Activated CD8-positive, alpha-beta T cell treated with anti-CD3 and anti-CD28 coated beads for 36 hours (primary cell): Measurements from ENCODE around the gene RIN3. TPM values are rescaled to one million over a fixed set of nuclear protein-coding genes. Genes with fewer than 3 reads are reported as not detected.

Experiments
- ATAC-seq: fragments of 200-7000 bp; cut with Tn5 transposase; one replicate; pipeline ENCODE4 v1.10.0; 2021; ENCODE audit warnings: mild to moderate bottlenecking, moderate library complexity
- CTCF ChIA-PET: fragments of 350-600 bp; sonication (Branson Sonifier 250); formaldehyde crosslinking; loops from one replicate; lab custom pipeline; 2021; ENCODE audit warnings: antibody characterized with exemption; lab: Charles Lee
- POLR2A ChIA-PET: fragments of 350-600 bp; sonication (Branson Sonifier 250); formaldehyde crosslinking; loops from one replicate; lab custom pipeline; 2021; ENCODE audit warnings: antibody characterized with exemption; lab: Charles Lee
- DNase-seq: peaks from one replicate; pipeline ENCODE4 v3.0.0-alpha.2; 2020
- H3K27ac Mint-ChIP-seq: one replicate; pipeline ENCODE4 v1.8.0; 2021; ENCODE audit warnings: mild to moderate bottlenecking, mixed read lengths
- H3K27me3 Mint-ChIP-seq: one replicate; pipeline ENCODE4 v1.8.0; 2021; ENCODE audit warnings: mixed read lengths
- H3K36me3 Mint-ChIP-seq: one replicate; pipeline ENCODE4 v1.8.0; 2021; ENCODE audit warnings: low read depth, mixed read lengths
- H3K4me1 Mint-ChIP-seq: one replicate; pipeline ENCODE4 v1.8.0; 2021; ENCODE audit warnings: low read depth, mixed read lengths
- H3K4me3 Mint-ChIP-seq: one replicate; pipeline ENCODE4 v1.8.0; 2021; ENCODE audit warnings: mild to moderate bottlenecking, moderate library complexity, mixed read lengths
- H3K9me3 Mint-ChIP-seq: one replicate; pipeline ENCODE4 v1.8.0; 2021; ENCODE audit warnings: mixed read lengths
- CTCF ChIP-seq: fragments of 200-600 bp; IDR thresholded peaks from one replicate; pipeline ENCODE4 v1.8.0; 2022; ENCODE audit warnings: antibody characterized with exemption, mild to moderate bottlenecking
- intact Hi-C: fragments of 100-400 bp; cut with micrococcal nuclease; formaldehyde crosslinking; loops from one replicate; pipeline ENCODE4 v1.10.0; 2022
- total RNA-seq, 2 experiments: library from RNA; stranded (reverse); gene quantifications; one replicate each; pipeline ENCODE4 v1.2.3, GENCODE V29; 2021

Gene RIN3
- total RNA-seq, 2 experiments from 2014 or later = 61.3 to 62.4 TPM

GRCh38 chr14:92709340-92710000, 195.9 kb downstream of the RIN3 start:
- intact Hi-C loops = no loop called here
- Mint-ChIP-seq H3K4me1 (peaks cover 3% of the 10 kb centered on the region), H3K36me3 (no peaks in the 10 kb centered on the region), H3K4me3 (no peak overlapping the region), H3K27me3 (no peaks in the 10 kb centered on the region), H3K9me3 (no peaks in the 10 kb centered on the region), H3K27ac (no peak overlapping the region)
- DNase-seq (no peak), ATAC-seq (no peak)
- ChIA-PET CTCF (interaction anchor here (0.6 to 9.3 kb wide), 4 partner anchors 20 to 72 kb away, joined by 4 to 100 read pairs (median 6); no protein-coding TSS in a partner anchor), POLR2A (no interaction called here)
- no peak for TF ChIP-seq CTCF

GRCh38 chr14:92710001-92710341, 196.4 kb downstream of the RIN3 start:
- Mint-ChIP-seq H3K27me3 (no peaks in the 10 kb centered on the region), H3K9me3 (no peaks in the 10 kb centered on the region), H3K27ac (no peak overlapping the region), H3K36me3 (no peaks in the 10 kb centered on the region), H3K4me1 (no peaks in the 10 kb centered on the region), H3K4me3 (no peak overlapping the region)
- ChIA-PET CTCF (interaction anchor here (0.6 to 9.3 kb wide), 4 partner anchors 19 to 71 kb away, joined by 4 to 100 read pairs (median 4); no protein-coding TSS in a partner anchor), POLR2A (no interaction called here)
- DNase-seq = no peak
- no peak for TF ChIP-seq CTCF
- ATAC-seq = no peak
- intact Hi-C loops = no loop called here

GRCh38 chr14:92711976-92712653, 198.5 kb downstream of the RIN3 start:
- ATAC-seq (no peak), DNase-seq (no peak)
- TF ChIP-seq CTCF = no peak
- no peaks in the 10 kb centered on the region for H3K27me3 Mint-ChIP-seq
- CTCF ChIA-PET = interaction anchor here (0.8 to 9.3 kb wide), 7 partner anchors 13 to 85 kb away, joined by 3 to 100 read pairs (median 5); no protein-coding TSS in a partner anchor
- POLR2A ChIA-PET = no interaction called here
- no peak overlapping the region for H3K4me3 Mint-ChIP-seq
- H3K9me3 Mint-ChIP-seq = no peaks in the 10 kb centered on the region
- intact Hi-C loops = no loop called here
- no peaks in the 10 kb centered on the region for H3K36me3 Mint-ChIP-seq
- H3K4me1 Mint-ChIP-seq = no peaks in the 10 kb centered on the region
- no peak overlapping the region for H3K27ac Mint-ChIP-seq

GRCh38 chr14:92712654-92713051, 199.1 kb downstream of the RIN3 start:
- ChIA-PET POLR2A (interaction anchor here (0.7 kb wide), 1 partner anchor 315 kb away, joined by 4 read pairs; no protein-coding TSS in a partner anchor), CTCF (interaction anchor here (0.8 to 9.3 kb wide), 7 partner anchors 14 to 85 kb away, joined by 3 to 100 read pairs (median 5); no protein-coding TSS in a partner anchor)
- Mint-ChIP-seq H3K27ac (no peak overlapping the region), H3K4me1 (no peaks in the 10 kb centered on the region), H3K36me3 (no peaks in the 10 kb centered on the region), H3K27me3 (no peaks in the 10 kb centered on the region), H3K9me3 (no peaks in the 10 kb centered on the region), H3K4me3 (no peak overlapping the region)
- ATAC-seq = no peak
- no peak for DNase-seq
- intact Hi-C loops = no loop called here
- no peak for TF ChIP-seq CTCF
